SK-MEL-5 (cell line): Measurements from ENCODE around the gene SMARCB1. TPM values are rescaled to one million over a fixed set of nuclear protein-coding genes. Genes with fewer than 3 reads are reported as not detected.

ENCODE experiments used
- DNase-seq: peaks from one replicate; pipeline ENCODE4 v3.0.0-alpha.2; 2016; ENCODE audit warnings: low read depth, low spot score
- in situ Hi-C: cut with HindIII; loops from 2 replicates; pipeline ENCODE4 v1.10.0; 2016; ENCODE audit warnings: low sequenced_read_pairs, high pct_unique_total_duplicates, low pct_unique_long_range_greater_than_20kb
- total RNA-seq: library from RNA; depleted of rRNA; stranded (reverse); fragments of >200 nt; shearing (Covaris generic); gene quantifications from 2 replicates; pipeline ENCODE4 v1.2.3, GENCODE V29; 2014

The SMARCB1 gene
- total RNA-seq, 1 experiment from 2014 or later, result 71.1 TPM

- in situ Hi-C loops, result no loop called here
- no peak for DNase-seq
Observed at GRCh38 chr22:23755711-23756110, 31.1 kb upstream of the SMARCB1 start.

GRCh38 chr22:23756891-23757290 is 29.9 kb upstream of the SMARCB1 start:
- no peak for DNase-seq
- in situ Hi-C loops, result no loop called here

GRCh38 chr22:23759566-23759965 is 27.2 kb upstream of the SMARCB1 start:
- no peak for DNase-seq
- in situ Hi-C loops, result no loop called here

GRCh38 chr22:23760056-23760455 is 26.7 kb upstream of the SMARCB1 start:
- in situ Hi-C loops, result no loop called here

GRCh38 chr22:23762842-23763578 is 23.8 kb upstream of the SMARCB1 start, which contains the start of gene C22orf15:
Gene C22orf15 (plus strand): TSS chr22:23762990. CDS start chr22:23763307, 317 bp downstream.
- DNase-seq, result no peak

More at GRCh38 chr22:23760056-23760455, 26.7 kb upstream of the SMARCB1 start:
- no peak for DNase-seq

GRCh38 chr22:23763579-23763945 is 23.2 kb upstream of the SMARCB1 start:
- in situ Hi-C loops, result no loop called here
- no peak for DNase-seq

More at GRCh38 chr22:23762842-23763578, 23.8 kb upstream of the SMARCB1 start, which contains the start of gene C22orf15:
- in situ Hi-C loops, result no loop called here

- no peak for DNase-seq
- in situ Hi-C loops, result no loop called here
Observed at GRCh38 chr22:23763954-23764353, 22.8 kb upstream of the SMARCB1 start.

- in situ Hi-C loops, result no loop called here
- no peak for DNase-seq
Observed at GRCh38 chr22:23764899-23765881, 21.6 kb upstream of the SMARCB1 start.

GRCh38 chr22:23767303-23767672 is 19.5 kb upstream of the SMARCB1 start:
- no peak for DNase-seq
- in situ Hi-C loops, result no loop called here

- peak; percentile 91 for DNase-seq
- in situ Hi-C loops, result no loop called here
Observed at GRCh38 chr22:23767673-23768548, 18.9 kb upstream of the SMARCB1 start, which contains the start of gene CHCHD10. Gene CHCHD10 (minus strand): TSS chr22:23767972. CDS start chr22:23767874, 98 bp downstream.

- DNase-seq, result no peak
- in situ Hi-C loops, result no loop called here
Observed at GRCh38 chr22:23769321-23769965, 17.3 kb upstream of the SMARCB1 start.

- no peak for DNase-seq
- in situ Hi-C loops, result no loop called here
Observed at GRCh38 chr22:23772315-23772648, 14.5 kb upstream of the SMARCB1 start.

- in situ Hi-C loops, result no loop called here
- no peak for DNase-seq
Observed at GRCh38 chr22:23772649-23773473, 13.9 kb upstream of the SMARCB1 start, which contains the start of gene MMP11. Gene MMP11 (plus strand): TSS chr22:23772849. CDS start chr22:23772871, 22 bp downstream.

- no peak for DNase-seq
- in situ Hi-C loops, result no loop called here
Observed at GRCh38 chr22:23773483-23774113, 13.2 kb upstream of the SMARCB1 start.

GRCh38 chr22:23774114-23774921 is 12.4 kb upstream of the SMARCB1 start:
- no peak for DNase-seq
- in situ Hi-C loops, result no loop called here
